Right atrium auricular region (tissue), 2 donors: ENCODE measurements around the gene NUP210L. TPM values are rescaled to one million over a fixed set of nuclear protein-coding genes. Genes with fewer than 3 reads are reported as not detected.
A peak's percentile ranks its signal among the peaks of the same experiment; 100 is the strongest.

Source experiments
- DNase-seq: peaks from one replicate; pipeline ENCODE4 v3.0.0-alpha.2; 2019; ENCODE audit warnings: low spot score
- H3K27ac ChIP-seq, 2 donors: fragments of 200-600 bp; sonication (generic); 1 replicate in 1 of 2; 2 replicates in 1 of 2; pipeline ENCODE4 v1.5.1; 2016 to 2019
- H3K27me3 ChIP-seq, 2 donors: fragments of 200-600 bp; sonication (generic); one replicate each; pipeline versions ENCODE4 v1.5.1 to v1.6.0; 2017 to 2019
- H3K36me3 ChIP-seq: fragments of 200-600 bp; sonication (generic); one replicate; pipeline ENCODE4 v1.5.1; 2016
- H3K4me1 ChIP-seq, 2 donors: fragments of 200-600 bp; sonication (generic); one replicate each; pipeline versions ENCODE4 v1.5.1 to v1.6.0; 2017 to 2019
- H3K4me3 ChIP-seq, 2 donors: fragments of 200-600 bp; sonication (generic); 1 replicate in 1 of 2; 2 replicates in 1 of 2; pipeline ENCODE4 v1.5.1; 2017 to 2019; ENCODE audit warnings: mild to moderate bottlenecking in 1 of 2, moderate library complexity in 1 of 2
- H3K9me3 ChIP-seq, 2 donors: fragments of 200-600 bp; sonication (generic); one replicate each; pipeline ENCODE4 v1.5.1; 2019
- total RNA-seq, 2 donors: library from RNA; depleted of rRNA; stranded (reverse); fragments of >200 nt; gene quantifications; one replicate each; pipeline ENCODE4 v1.1.0, GENCODE V29; 2016
- TF ChIP-seq, protein P1 (sequence below), 2 donors: fragments of 200-600 bp; sonication (generic); IDR thresholded peaks; one replicate each; pipeline ENCODE4 v1.5.1; 2019; ENCODE audit warnings: antibody characterized with exemption in 2 of 2

NUP210L gene
- total RNA-seq, 2 donors from 2014 or later = 0.28 TPM; not detected in 1

DNA sequence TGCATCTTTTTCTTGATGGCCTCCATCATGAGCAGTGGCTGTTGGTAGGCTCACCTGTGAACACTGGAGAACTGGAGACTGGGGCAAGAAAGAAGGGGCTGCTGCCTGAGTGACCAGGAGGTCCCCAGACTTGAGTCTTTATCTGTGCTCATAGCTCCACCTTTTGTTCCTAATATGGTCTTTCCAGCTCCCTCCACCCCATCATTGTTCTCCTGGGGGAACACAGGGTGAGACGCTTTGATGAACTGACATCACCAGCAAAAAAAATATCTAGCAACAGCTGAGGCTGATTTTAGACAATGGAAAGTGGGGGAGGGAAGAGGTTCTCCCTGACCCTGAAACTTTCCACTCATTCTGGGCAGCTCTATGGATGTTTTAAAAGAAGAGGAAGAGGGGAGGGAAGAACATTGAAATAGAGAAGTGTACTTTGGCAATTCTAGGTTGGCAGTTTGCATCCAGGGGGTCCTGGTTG is 37.2 kb upstream of the NUP210L start, which contains the start of gene TPM3:
Gene TPM3, minus strand, starts transcription at position 111 of the 472 bp plus-strand sequence. Its CDS starts 82 bp downstream, at position 29.
- Histone ChIP-seq H3K9me3 (no peaks in the 10 kb centered on the region), H3K27me3 (no peaks in the 10 kb centered on the region), H3K27ac (peak within 1 kb of the TSS; percentile 68 to 90), H3K4me1 (peaks cover 0 to 23% of the 10 kb centered on the region in 2 donors), H3K36me3 (peaks cover 25% of the 10 kb centered on the region), H3K4me3 (peak within 1 kb of the TSS; percentile 37 to 58)
- no peak for DNase-seq
- TF ChIP-seq, protein P1, sequence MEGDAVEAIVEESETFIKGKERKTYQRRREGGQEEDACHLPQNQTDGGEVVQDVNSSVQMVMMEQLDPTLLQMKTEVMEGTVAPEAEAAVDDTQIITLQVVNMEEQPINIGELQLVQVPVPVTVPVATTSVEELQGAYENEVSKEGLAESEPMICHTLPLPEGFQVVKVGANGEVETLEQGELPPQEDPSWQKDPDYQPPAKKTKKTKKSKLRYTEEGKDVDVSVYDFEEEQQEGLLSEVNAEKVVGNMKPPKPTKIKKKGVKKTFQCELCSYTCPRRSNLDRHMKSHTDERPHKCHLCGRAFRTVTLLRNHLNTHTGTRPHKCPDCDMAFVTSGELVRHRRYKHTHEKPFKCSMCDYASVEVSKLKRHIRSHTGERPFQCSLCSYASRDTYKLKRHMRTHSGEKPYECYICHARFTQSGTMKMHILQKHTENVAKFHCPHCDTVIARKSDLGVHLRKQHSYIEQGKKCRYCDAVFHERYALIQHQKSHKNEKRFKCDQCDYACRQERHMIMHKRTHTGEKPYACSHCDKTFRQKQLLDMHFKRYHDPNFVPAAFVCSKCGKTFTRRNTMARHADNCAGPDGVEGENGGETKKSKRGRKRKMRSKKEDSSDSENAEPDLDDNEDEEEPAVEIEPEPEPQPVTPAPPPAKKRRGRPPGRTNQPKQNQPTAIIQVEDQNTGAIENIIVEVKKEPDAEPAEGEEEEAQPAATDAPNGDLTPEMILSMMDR (IDR thresholded peaks at IDR 0.05) = no peak

DNA sequence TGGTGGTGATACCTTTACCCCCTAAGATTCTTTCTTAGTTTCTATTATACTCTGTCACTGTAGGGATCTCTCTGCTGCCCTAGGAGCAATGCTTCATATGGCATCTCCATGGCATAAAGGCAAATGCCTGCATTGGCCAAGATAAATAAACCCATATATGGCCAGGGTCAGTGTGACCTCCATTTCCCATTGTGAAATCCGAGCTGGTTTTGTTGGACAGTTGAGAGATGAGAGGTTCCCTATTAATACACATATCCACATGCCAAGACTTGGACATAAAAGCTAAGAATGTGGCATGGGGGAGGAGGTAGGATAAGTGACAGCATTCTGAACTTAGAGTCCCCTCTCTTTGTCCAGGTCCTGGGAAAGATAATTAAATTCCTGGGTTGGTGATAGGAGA is 35.7 kb upstream of the NUP210L start:
- TF ChIP-seq, protein P1 (IDR thresholded peaks at IDR 0.05) = no peak
- Histone ChIP-seq H3K36me3 (peaks cover 33% of the 10 kb centered on the region), H3K9me3 (no peaks in the 10 kb centered on the region), H3K27ac (peak overlapping the region; percentile 68 to 90), H3K27me3 (no peaks in the 10 kb centered on the region), H3K4me1 (peaks cover 0 to 23% of the 10 kb centered on the region in 2 donors), H3K4me3 (peak overlapping the region; percentile 37 to 58)
- DNase-seq = no peak

DNA sequence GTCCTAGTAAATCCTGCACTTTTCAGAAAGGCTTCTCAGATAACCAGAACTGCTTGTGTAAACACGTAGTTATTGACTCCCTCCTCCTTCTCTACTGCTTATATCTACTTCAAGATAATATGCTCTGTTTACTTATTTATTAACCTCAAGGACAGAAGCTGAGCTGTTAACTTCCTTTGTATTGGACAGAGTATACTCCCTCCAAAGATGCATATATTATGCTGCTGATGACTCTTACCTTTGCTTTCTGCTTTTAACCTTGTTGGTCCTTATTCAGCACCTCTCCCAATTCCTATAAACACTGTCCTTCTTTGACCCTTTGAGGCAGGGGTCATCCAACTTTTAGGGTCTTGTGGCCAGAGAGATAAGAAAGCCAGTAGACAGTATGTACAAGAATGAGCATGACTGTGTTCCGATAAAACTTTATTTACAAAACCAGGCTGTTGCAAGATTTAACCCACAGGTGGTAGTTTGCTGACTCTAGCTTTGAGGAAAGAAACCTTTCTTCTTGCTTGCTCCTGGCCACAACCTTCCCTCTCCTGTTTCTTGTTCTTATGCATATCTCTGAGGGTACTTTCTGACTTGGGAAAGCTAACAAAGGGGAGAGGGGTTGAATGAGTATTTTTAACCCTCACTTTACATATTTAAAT is 32.1 kb upstream of the NUP210L start:
- DNase-seq = no peak
- H3K4me3 ChIP-seq = peak overlapping the region in 1 of 2 donors; percentile 1
- peaks cover 0 to 23% of the 10 kb centered on the region in 2 donors for H3K4me1 ChIP-seq
- H3K9me3 ChIP-seq = no peaks in the 10 kb centered on the region
- peaks cover 33% of the 10 kb centered on the region for H3K36me3 ChIP-seq
- no peak overlapping the region for H3K27ac ChIP-seq
- TF ChIP-seq, protein P1 (IDR thresholded peaks at IDR 0.05) = no peak
- no peaks in the 10 kb centered on the region for H3K27me3 ChIP-seq

DNA sequence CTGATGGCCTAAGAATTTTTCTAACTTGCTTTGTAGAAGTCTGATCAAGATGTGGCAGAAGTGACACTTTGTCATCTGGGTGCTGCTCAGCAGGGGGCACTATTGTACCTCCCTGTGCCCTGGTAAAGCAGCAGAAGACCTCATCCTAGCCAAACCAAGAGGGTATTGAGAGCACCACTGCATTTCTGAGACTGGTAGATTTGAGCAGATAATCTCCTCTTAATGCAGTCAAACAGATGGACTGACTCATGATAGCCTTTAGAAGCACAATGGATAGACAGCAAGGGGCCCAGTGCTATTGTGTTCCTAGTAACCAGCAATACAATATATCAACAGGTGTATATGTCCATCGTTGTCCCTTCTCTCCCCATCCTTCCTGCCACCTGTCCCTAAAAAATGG is 31.3 kb upstream of the NUP210L start:
- H3K27ac ChIP-seq = no peak overlapping the region
- H3K4me1 ChIP-seq = peaks cover 0 to 28% of the 10 kb centered on the region in 2 donors
- H3K36me3 ChIP-seq = peaks cover 33% of the 10 kb centered on the region
- no peak overlapping the region for H3K4me3 ChIP-seq
- H3K9me3 ChIP-seq = no peaks in the 10 kb centered on the region
- H3K27me3 ChIP-seq = no peaks in the 10 kb centered on the region
- TF ChIP-seq, protein P1 (IDR thresholded peaks at IDR 0.05) = peak; percentile 17 to 58
- no peak for DNase-seq

DNA sequence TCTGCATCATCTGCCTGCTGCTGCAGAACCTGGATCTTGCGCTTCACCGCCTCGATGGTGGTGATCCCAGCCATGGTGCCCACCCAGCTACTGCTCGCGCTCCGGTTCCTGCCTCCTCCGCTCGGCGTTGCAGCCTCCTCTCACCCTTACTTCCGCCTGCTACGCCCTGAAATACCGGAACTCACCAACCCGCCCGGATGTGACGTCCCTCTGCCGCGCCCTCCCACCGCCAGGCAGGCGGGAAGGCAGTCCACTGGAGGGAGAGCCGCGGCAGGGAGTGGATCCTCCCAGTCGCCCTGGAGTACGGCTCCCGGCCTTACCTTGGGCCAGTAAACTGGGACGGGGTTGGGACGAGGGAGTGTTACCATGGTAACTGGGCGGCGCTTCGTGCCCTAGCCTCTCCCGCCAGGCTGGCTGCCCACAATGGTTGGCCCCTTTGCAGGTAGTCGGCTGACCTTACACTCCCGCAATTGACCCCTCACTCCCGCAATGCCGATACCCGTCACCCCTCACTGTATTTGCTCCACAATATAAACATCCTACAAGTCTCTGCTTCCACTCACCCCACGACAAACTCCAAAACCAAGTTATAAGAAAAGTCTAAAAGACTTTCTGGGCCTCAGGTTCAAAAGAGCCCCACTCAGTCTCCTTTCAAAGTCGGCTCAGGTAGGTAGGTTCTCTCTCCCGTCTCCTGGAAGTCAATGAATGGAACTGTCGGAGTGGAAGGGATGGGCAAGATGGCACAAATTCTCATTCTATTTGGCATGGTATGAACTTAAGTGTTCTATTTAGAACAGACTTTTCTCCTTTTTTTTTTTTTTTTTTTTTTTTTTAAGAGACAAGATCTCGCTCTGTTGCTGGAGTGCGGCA is 28.4 kb upstream of the NUP210L start:
- DNase-seq = peak; percentile 97
- Histone ChIP-seq H3K4me1 (peaks cover 0 to 57% of the 10 kb centered on the region in 2 donors), H3K27me3 (no peaks in the 10 kb centered on the region), H3K27ac (peak overlapping the region; percentile 86 to 87), H3K4me3 (peak overlapping the region; percentile 75 to 85), H3K36me3 (peaks cover 43% of the 10 kb centered on the region), H3K9me3 (no peaks in the 10 kb centered on the region)
- TF ChIP-seq, protein P1 (IDR thresholded peaks at IDR 0.05) = peak in 1 of 2 donors; percentile 25
